Neural cell (in vitro differentiated cells): Measurements from ENCODE around the gene UBAP2L.

Experiments used
- EP300 ChIP-seq: fragments of 450-650 bp; conservative IDR thresholded peaks from 2 replicates; pipeline ENCODE4 v1.6.1; 2014; ENCODE audit warnings: antibody characterized with exemption, mild to moderate bottlenecking, moderate library complexity; ENCODE audit not compliant: poor library complexity, severe bottlenecking
- POLR2AphosphoS5 ChIP-seq: IDR thresholded peaks from 2 replicates; pipeline ENCODE4 v1.6.1; 2012
- SMC3 ChIP-seq: fragments of 450-650 bp; conservative IDR thresholded peaks from 2 replicates; pipeline ENCODE4 v1.6.1; 2014; ENCODE audit warnings: antibody characterized with exemption, mild to moderate bottlenecking, moderate library complexity; ENCODE audit not compliant: poor library complexity
- TAF1 ChIP-seq: IDR thresholded peaks from 2 replicates; pipeline ENCODE4 v1.6.1; 2012; ENCODE audit warnings: low read depth
- TF ChIP-seq, protein P1 (sequence below): fragments of 450-650 bp; IDR thresholded peaks from 2 replicates; pipeline ENCODE4 v1.5.1; 2014; ENCODE audit warnings: antibody characterized with exemption, mild to moderate bottlenecking, moderate library complexity; ENCODE audit not compliant: poor library complexity, severe bottlenecking

DNA sequence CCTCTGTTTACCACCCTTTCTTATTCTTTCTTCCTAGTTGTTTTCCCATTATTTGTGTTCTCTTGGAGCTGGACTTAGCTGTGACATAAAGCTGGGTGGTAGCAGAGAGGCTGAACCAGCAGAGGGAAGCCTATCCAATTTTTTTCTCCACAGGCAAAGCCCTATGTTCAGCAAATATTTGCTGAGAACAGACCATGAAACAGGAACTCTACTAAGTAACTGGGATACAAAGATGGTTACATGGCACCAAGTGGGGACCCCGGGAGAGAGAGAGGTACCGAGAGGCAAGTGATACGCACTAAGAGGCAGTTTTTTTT, 21.2 kb upstream of the UBAP2L start:
- no peak for TF ChIP-seq EP300
- TF ChIP-seq, protein P1, sequence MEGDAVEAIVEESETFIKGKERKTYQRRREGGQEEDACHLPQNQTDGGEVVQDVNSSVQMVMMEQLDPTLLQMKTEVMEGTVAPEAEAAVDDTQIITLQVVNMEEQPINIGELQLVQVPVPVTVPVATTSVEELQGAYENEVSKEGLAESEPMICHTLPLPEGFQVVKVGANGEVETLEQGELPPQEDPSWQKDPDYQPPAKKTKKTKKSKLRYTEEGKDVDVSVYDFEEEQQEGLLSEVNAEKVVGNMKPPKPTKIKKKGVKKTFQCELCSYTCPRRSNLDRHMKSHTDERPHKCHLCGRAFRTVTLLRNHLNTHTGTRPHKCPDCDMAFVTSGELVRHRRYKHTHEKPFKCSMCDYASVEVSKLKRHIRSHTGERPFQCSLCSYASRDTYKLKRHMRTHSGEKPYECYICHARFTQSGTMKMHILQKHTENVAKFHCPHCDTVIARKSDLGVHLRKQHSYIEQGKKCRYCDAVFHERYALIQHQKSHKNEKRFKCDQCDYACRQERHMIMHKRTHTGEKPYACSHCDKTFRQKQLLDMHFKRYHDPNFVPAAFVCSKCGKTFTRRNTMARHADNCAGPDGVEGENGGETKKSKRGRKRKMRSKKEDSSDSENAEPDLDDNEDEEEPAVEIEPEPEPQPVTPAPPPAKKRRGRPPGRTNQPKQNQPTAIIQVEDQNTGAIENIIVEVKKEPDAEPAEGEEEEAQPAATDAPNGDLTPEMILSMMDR = no peak
- no peak for TF ChIP-seq SMC3
- no peak for TF ChIP-seq TAF1
- TF ChIP-seq POLR2AphosphoS5 = no peak
